ENCODE data around the gene CARD11.

- TF ChIP-seq CREB5 (CRISPR knock-in tag; IDR thresholded peaks at IDR 0.05; ENCODE audit: low read depth), result no peak
- no peak for TF ChIP-seq ARNTL (CRISPR knock-in tag; IDR thresholded peaks at IDR 0.05; ENCODE audit: borderline replicate concordance, low read depth)
- no peak for TF ChIP-seq PPARA (CRISPR knock-in tag; IDR thresholded peaks at IDR 0.05; ENCODE audit: borderline replicate concordance)
Observed at GRCh38 chr7:2920956-2921652, 122.6 kb downstream of the CARD11 start.

Measured in SK-N-SH treated with all-trans-retinoic acid at 6 μM for 48 hours (cell line).